DND-41 (cell line): ENCODE data around the gene ZNF205.
A peak's percentile ranks its signal among the peaks of the same experiment; 100 is the strongest.

Experiments
- ATAC-seq: fragments of 200-7000 bp; cut with Tn5 transposase; 3 replicates; pipeline ENCODE4 v1.9.1; 2021; ENCODE audit warnings: low read depth; ENCODE audit not compliant: insufficient read depth
- DNase-seq: peaks from one replicate; pipeline ENCODE4 v3.0.0-alpha.2; 2020
- H2AFZ ChIP-seq: 2 replicates; pipeline ENCODE4 v1.6.0; 2012; ENCODE audit warnings: low read depth, low read length
- H3K27ac ChIP-seq: 2 replicates; pipeline ENCODE4 v1.5.1; 2012; ENCODE audit warnings: low read length, inconsistent platforms
- H3K27me3 ChIP-seq: fragments of 200-600 bp; sonication (generic); 2 replicates; pipeline ENCODE4 v1.6.0; 2012; ENCODE audit warnings: low read length, mild to moderate bottlenecking, inconsistent platforms; ENCODE audit not compliant: insufficient read depth, poor library complexity
- H3K36me3 ChIP-seq: 2 replicates; pipeline ENCODE4 v1.5.1; 2012; ENCODE audit warnings: low read length, inconsistent platforms; ENCODE audit not compliant: insufficient read depth
- H3K4me1 ChIP-seq: 2 replicates; pipeline ENCODE4 v1.5.1; 2012; ENCODE audit warnings: mild to moderate bottlenecking, low read length; ENCODE audit not compliant: insufficient read depth
- H3K4me2 ChIP-seq: 2 replicates; pipeline ENCODE4 v1.6.0; 2012; ENCODE audit warnings: mild to moderate bottlenecking, moderate library complexity, low read length, inconsistent platforms; ENCODE audit not compliant: insufficient read depth
- H3K4me3 ChIP-seq, 2 experiments: fragments of 200-600 bp in 1 of 2; shearing (Covaris generic) in 1 of 2; 2 replicates each; pipeline ENCODE4 v1.5.1; 2012 to 2016; ENCODE audit warnings: inconsistent platforms in 2 of 2, low read length in 2 of 2, mild to moderate bottlenecking in 2 of 2, low read depth in 1 of 2, moderate library complexity in 1 of 2
- H3K79me2 ChIP-seq: 2 replicates; pipeline ENCODE4 v1.6.0; 2012; ENCODE audit warnings: low read length, inconsistent platforms; ENCODE audit not compliant: insufficient read depth
- H3K9ac ChIP-seq: 2 replicates; pipeline ENCODE4 v1.6.0; 2012; ENCODE audit warnings: low read depth, mild to moderate bottlenecking, inconsistent platforms, low read length, moderate library complexity
- H3K9me3 ChIP-seq: 2 replicates; pipeline ENCODE4 v1.5.1; 2012; ENCODE audit warnings: low read length, moderate library complexity, mild to moderate bottlenecking, inconsistent platforms; ENCODE audit not compliant: insufficient read depth, severe bottlenecking
- H4K20me1 ChIP-seq: 2 replicates; pipeline ENCODE4 v1.6.0; 2012; ENCODE audit warnings: low read length; ENCODE audit not compliant: insufficient read depth
- CTCF ChIP-seq: IDR thresholded peaks from 2 replicates; pipeline ENCODE4 v1.5.1; 2012; ENCODE audit warnings: borderline replicate concordance, low read length, moderate library complexity, mild to moderate bottlenecking; ENCODE audit not compliant: poor library complexity, severe bottlenecking; ENCODE audit errors: extremely low read depth
- EZH2 ChIP-seq: IDR thresholded peaks from 3 replicates; pipeline ENCODE4 v1.6.1; 2012; ENCODE audit warnings: borderline replicate concordance, low read depth, mild to moderate bottlenecking, moderate library complexity, low read length, inconsistent platforms; ENCODE audit not compliant: severe bottlenecking

Gene ZNF205

GRCh38 chr16:3147757-3148104, 35.3 kb downstream of the ZNF205 start:
- Histone ChIP-seq H3K4me1 (peaks cover 30% of the 10 kb centered on the region), H3K4me2 (no peak overlapping the region), H3K4me3 (no peak overlapping the region), H3K9ac (no peak overlapping the region), H4K20me1 (0 out of 2 replicates have a peak, but pooled peaks cover 2% of the 10 kb centered on the region), H3K79me2 (no peaks in the 10 kb centered on the region), H3K9me3 (no peaks in the 10 kb centered on the region), H2AFZ (no peak overlapping the region), H3K27ac (no peak overlapping the region), H3K36me3 (0 out of 2 replicates have a peak, but pooled peaks cover 2% of the 10 kb centered on the region), H3K27me3 (peaks cover 5% of the 10 kb centered on the region)
- TF ChIP-seq CTCF: no peak
- TF ChIP-seq EZH2: no peak
- no peak for ATAC-seq
- DNase-seq: no peak

DNA sequence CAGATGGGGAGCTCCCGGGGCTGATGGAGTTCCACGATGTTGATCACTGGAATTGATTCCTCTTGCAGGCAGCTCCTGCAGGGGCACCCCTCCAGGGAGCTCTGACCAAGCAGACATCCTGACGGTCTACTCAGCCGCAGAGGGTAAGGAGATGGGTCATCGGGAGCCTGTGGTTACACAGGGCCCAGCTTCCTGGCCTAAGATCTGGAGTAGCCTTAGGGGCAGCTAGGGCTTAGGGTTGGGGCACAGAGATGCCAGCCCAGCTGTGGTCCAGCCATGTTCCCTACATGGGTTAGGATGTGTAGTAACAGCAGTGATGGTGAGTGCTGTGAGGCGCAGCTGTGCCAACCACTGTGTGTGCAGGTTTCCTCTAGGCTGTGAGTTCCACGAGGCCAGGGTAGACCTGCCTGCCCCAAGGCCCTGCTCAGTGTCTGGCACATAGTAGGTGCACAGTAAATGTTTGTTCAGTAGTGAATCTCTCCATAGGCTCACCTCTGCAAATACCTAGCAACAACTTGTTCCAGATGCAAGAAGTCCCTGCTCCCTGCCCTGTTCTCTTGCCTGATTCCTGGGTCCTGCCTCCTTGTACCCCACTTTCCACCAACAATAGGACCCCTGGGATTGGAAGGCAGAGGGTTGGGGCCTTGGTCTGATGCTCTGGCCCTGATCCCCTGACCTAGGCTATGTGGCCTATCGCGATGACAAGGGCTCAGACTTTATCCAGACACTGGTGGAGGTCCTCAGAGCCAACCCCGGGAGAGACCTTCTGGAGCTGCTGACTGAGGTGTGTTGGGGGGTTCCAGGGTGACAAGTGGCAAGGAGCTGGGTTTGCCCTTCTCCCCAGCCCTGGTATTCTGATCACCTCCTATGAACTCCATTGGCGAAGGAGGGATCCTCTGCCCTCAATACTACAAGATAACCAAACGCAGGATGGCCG, 36.1 kb downstream of the ZNF205 start:
- Histone ChIP-seq H3K4me2 (no peak overlapping the region; the same call in 1 of the 2 replicates), H4K20me1 (0 out of 2 replicates have a peak, but pooled peaks cover 2% of the 10 kb centered on the region), H2AFZ (no peak overlapping the region), H3K9ac (no peak overlapping the region), H3K27me3 (peaks cover 5% of the 10 kb centered on the region), H3K4me1 (peaks cover 32% of the 10 kb centered on the region), H3K27ac (no peak overlapping the region), H3K4me3 (no peak overlapping the region), H3K9me3 (no peaks in the 10 kb centered on the region), H3K36me3 (no peaks in the 10 kb centered on the region), H3K79me2 (no peaks in the 10 kb centered on the region)
- DNase-seq (no peak), ATAC-seq (no peak)
- TF ChIP-seq EZH2 (no peak), CTCF (no peak)

- no peak overlapping the region for H3K4me3 ChIP-seq
- no peaks in the 10 kb centered on the region for H3K9me3 ChIP-seq
- no peaks in the 10 kb centered on the region for H3K79me2 ChIP-seq
- no peak overlapping the region for H3K9ac ChIP-seq
- ATAC-seq (no peak), DNase-seq (no peak)
- no peaks in the 10 kb centered on the region for H3K36me3 ChIP-seq
- H4K20me1 ChIP-seq: no peaks in the 10 kb centered on the region
- TF ChIP-seq CTCF: no peak
- TF ChIP-seq EZH2: no peak
- no peak overlapping the region for H3K27ac ChIP-seq
- H3K4me1 ChIP-seq: peaks cover 32% of the 10 kb centered on the region
- no peak overlapping the region for H2AFZ ChIP-seq
- H3K27me3 ChIP-seq: peaks cover 5% of the 10 kb centered on the region
- peak overlapping the region; percentile 80 for H3K4me2 ChIP-seq
Measured at GRCh38 chr16:3149193-3149530, 36.8 kb downstream of the ZNF205 start.
